Spleen (tissue), 7 donors: ENCODE results near the gene ARHGAP21.

Experiments
- CTCF ChIP-seq, 11 experiments: fragments of 200-600 bp in 7 of 11; fragments of 450-650 bp in 4 of 11; sonication (generic) in 4 of 11; IDR thresholded peaks in 8 of 11; conservative IDR thresholded peaks in 3 of 11; 1 replicate in 7 of 11; 2 replicates in 4 of 11; pipeline versions ENCODE4 v1.4.0 to v1.8.0; 2016 to 2021; ENCODE audit warnings: antibody characterized with exemption in 11 of 11, inconsistent platforms in 4 of 11, mild to moderate bottlenecking in 1 of 11
- POLR2A ChIP-seq, 3 donors: fragments of 450-650 bp; IDR thresholded peaks; one replicate each; pipeline ENCODE4 v1.5.1; 2017; ENCODE audit warnings: antibody characterized with exemption in 3 of 3, mild to moderate bottlenecking in 1 of 3
- POLR2AphosphoS5 ChIP-seq, 3 donors: sonication (generic); formaldehyde crosslinking; IDR thresholded peaks; one replicate each; pipeline ENCODE4 v1.5.1; 2017; ENCODE audit warnings: antibody characterized with exemption in 3 of 3
- donor health status: DM: no; HTN: no; CAD: no; lungs with moderate emphysema.
- donor health status: DM: no; HTN: no; CAD: no.
- donor health status: DM: no; HTN: no; CAD: no.

- TF ChIP-seq CTCF (IDR thresholded peaks at IDR 0.05 in 8 of 11, conservative IDR thresholded peaks at IDR 0.05 in 3 of 11) (no peak), POLR2A (IDR thresholded peaks at IDR 0.05) (no peak), POLR2AphosphoS5 (IDR thresholded peaks at IDR 0.05) (no peak)
Observed at GRCh38 chr10:24550680-24551079, 173.0 kb downstream of the ARHGAP21 start.
